HCT116 (cell line): ENCODE data around the gene IL3. TPM values are rescaled to one million over a fixed set of nuclear protein-coding genes. Genes with fewer than 3 reads are reported as not detected.

Experiments used
- ATAC-seq: fragments of 200-7000 bp; cut with Tn5 transposase; 2 replicates; pipeline ENCODE4 v1.9.1; 2020; ENCODE audit warnings: mild to moderate bottlenecking, moderate library complexity
- BruUV-seq: library from RNA; stranded (reverse); fragments of 400-500 nt; replicated peaks from 2 replicates; lab custom pipeline; 2021; lab: Mats Ljungman, UMichigan
- CTCF ChIA-PET: fragments of 300-600 bp; sonication (Branson Sonifier 250); formaldehyde crosslinking; loops from one replicate; lab custom pipeline; 2021; ENCODE audit warnings: antibody characterized with exemption; lab: Charles Lee
- POLR2A ChIA-PET: fragments of 300-600, 350-600 bp; sonication (Branson Sonifier 250); formaldehyde crosslinking; loops from one replicate; lab custom pipeline; 2021; ENCODE audit warnings: antibody characterized with exemption; lab: Charles Lee
- RAD21 ChIA-PET, 2 experiments: fragments of 300-600 bp; sonication (Branson Sonifier 250); formaldehyde crosslinking; loops; one replicate each; lab custom pipeline; 2023; ENCODE audit warnings: low total read pairs in 2 of 2; ENCODE audit not compliant: uncharacterized antibody in 2 of 2, unreplicated experiment in 2 of 2, low non-redundant PET in 1 of 2; lab: Charles Lee
- DNase-seq: peaks from one replicate; pipeline ENCODE4 v3.0.0-alpha.2; 2010; ENCODE audit warnings: low read depth, low spot score
- H2AFZ ChIP-seq: fragments of 200-600 bp; shearing (Covaris generic), sonication (generic); 2 replicates; pipeline ENCODE4 v1.6.1; 2017; ENCODE audit warnings: low read depth, mixed run types, mixed read lengths, antibody characterized with exemption, low read length; ENCODE audit not compliant: poor library complexity, severe bottlenecking
- H3K27ac ChIP-seq: 2 replicates; pipeline ENCODE4 v1.5.1; 2012; ENCODE audit warnings: low read depth, low read length
- H3K27me3 ChIP-seq: fragments of 200-600 bp; sonication (generic); 2 replicates; pipeline ENCODE4 v1.6.1; 2016; ENCODE audit warnings: mixed run types, low read length, mixed read lengths; ENCODE audit not compliant: insufficient read depth
- H3K36me3 ChIP-seq, 2 experiments: fragments of 200-500 bp in 1 of 2; fragments of 200-600 bp in 1 of 2; sonication (Bioruptor generic) in 1 of 2; sonication (generic) in 1 of 2; 2 replicates each; pipeline versions ENCODE4 v1.5.1 to v1.6.1; 2014 to 2016; ENCODE audit warnings: low read length in 2 of 2, inconsistent platforms in 1 of 2, mixed read lengths in 1 of 2, mixed run types in 1 of 2; ENCODE audit not compliant: insufficient read depth in 2 of 2, control insufficient read depth in 1 of 2
- H3K4me1 ChIP-seq, 2 experiments: fragments of 200-600 bp in 1 of 2; sonication (generic) in 1 of 2; 2 replicates each; pipeline versions ENCODE4 v1.5.1 to v1.6.1; 2012 to 2017; ENCODE audit warnings: low read length in 2 of 2, inconsistent platforms in 1 of 2, mild to moderate bottlenecking in 1 of 2, mixed read lengths in 1 of 2, mixed run types in 1 of 2, moderate library complexity in 1 of 2; ENCODE audit not compliant: insufficient read depth in 2 of 2, control insufficient read depth in 1 of 2
- H3K4me2 ChIP-seq: fragments of 200-600 bp; sonication (generic); 2 replicates; pipeline ENCODE4 v1.6.1; 2017; ENCODE audit warnings: mixed run types, low read length, mixed read lengths
- H3K4me3 ChIP-seq, 2 experiments: fragments of 200-600 bp in 1 of 2; sonication (generic) in 1 of 2; replicated peaks in 1 of 2; 2 replicates each; pipeline ENCODE4 v1.5.1; 2011 to 2016; ENCODE audit warnings: low read length in 2 of 2, control low read depth in 1 of 2, low read depth in 1 of 2, mild to moderate bottlenecking in 1 of 2, mixed read lengths in 1 of 2, mixed run types in 1 of 2
- H3K79me2 ChIP-seq: fragments of 200-600 bp; sonication (generic); 2 replicates; pipeline ENCODE4 v1.6.1; 2017; ENCODE audit warnings: mild to moderate bottlenecking, mixed run types, low read length, moderate library complexity, mixed read lengths; ENCODE audit not compliant: insufficient read depth
- H3K9ac ChIP-seq: fragments of 200-600 bp; sonication (generic); 2 replicates; pipeline ENCODE4 v1.6.1; 2016; ENCODE audit warnings: low read length, mixed read lengths
- H3K9me2 ChIP-seq: fragments of 200-600 bp; sonication (generic), shearing (Covaris generic); 2 replicates; pipeline ENCODE4 v1.6.1; 2017; ENCODE audit warnings: mixed run types, mild to moderate bottlenecking, moderate library complexity; ENCODE audit not compliant: insufficient read depth
- H3K9me3 ChIP-seq, 2 experiments: fragments of 200-500 bp in 1 of 2; fragments of 200-600 bp in 1 of 2; sonication (Bioruptor generic) in 1 of 2; sonication (generic) in 1 of 2; 2 replicates each; pipeline ENCODE4 v1.6.1; 2014 to 2017; ENCODE audit warnings: low read length in 2 of 2, mixed read lengths in 2 of 2, inconsistent platforms in 1 of 2, low read depth in 1 of 2, mild to moderate bottlenecking in 1 of 2, mixed run types in 1 of 2, moderate library complexity in 1 of 2; ENCODE audit not compliant: control insufficient read depth in 1 of 2, insufficient read depth in 1 of 2
- H4K20me1 ChIP-seq: fragments of 200-600 bp; sonication (generic), shearing (Covaris generic); 2 replicates; pipeline ENCODE4 v1.6.1; 2017; ENCODE audit warnings: mixed run types, mild to moderate bottlenecking, moderate library complexity; ENCODE audit not compliant: insufficient read depth
- CBX3 ChIP-seq: IDR thresholded peaks from 2 replicates; pipeline ENCODE4 v1.6.1; 2012; ENCODE audit warnings: low read depth
- CTCF ChIP-seq, 3 experiments: fragments of 200-600 bp in 1 of 3; sonication (generic) in 1 of 3; IDR thresholded peaks in 2 of 3; conservative IDR thresholded peaks in 1 of 3; 2 replicates each; pipeline ENCODE4 v1.5.1; 2012 to 2017; ENCODE audit warnings: low read depth in 2 of 3, low read length in 2 of 3, antibody characterized with exemption in 1 of 3, borderline replicate concordance in 1 of 3, control low read depth in 1 of 3, mild to moderate bottlenecking in 1 of 3, mixed read lengths in 1 of 3, mixed run types in 1 of 3, moderate library complexity in 1 of 3; ENCODE audit not compliant: insufficient read depth in 1 of 3
- EGR1 ChIP-seq: IDR thresholded peaks from 2 replicates; pipeline ENCODE4 v1.6.1; 2012; ENCODE audit warnings: low read depth
- ELF1 ChIP-seq: IDR thresholded peaks from 2 replicates; pipeline ENCODE4 v1.6.1; 2012; ENCODE audit warnings: low read depth, borderline replicate concordance
- EZH2phosphoT487 ChIP-seq: fragments of 200-600 bp; IDR thresholded peaks from 2 replicates; pipeline ENCODE4 v1.6.1; 2018; ENCODE audit warnings: antibody characterized with exemption, borderline replicate concordance
- RAD21 ChIP-seq: IDR thresholded peaks from 2 replicates; pipeline ENCODE4 v1.6.1; 2012; ENCODE audit warnings: low read depth, mild to moderate bottlenecking
- REST ChIP-seq: IDR thresholded peaks from 2 replicates; pipeline ENCODE4 v1.6.1; 2012; ENCODE audit warnings: low read depth
- SIN3A ChIP-seq: IDR thresholded peaks from 2 replicates; pipeline ENCODE4 v1.6.1; 2012; ENCODE audit warnings: low read depth
- SP1 ChIP-seq: IDR thresholded peaks from 2 replicates; pipeline ENCODE4 v1.6.1; 2012; ENCODE audit warnings: low read depth
- intact Hi-C: fragments of 100-400 bp; cut with micrococcal nuclease; formaldehyde crosslinking; loops from 2 replicates; pipeline ENCODE4 v1.10.0; 2022
- total RNA-seq: library from RNA; stranded (reverse); gene quantifications from one replicate; pipeline ENCODE4 v1.2.1, GENCODE V29; 2021; ENCODE audit not compliant: unreplicated experiment

The IL3 gene
- total RNA-seq, 1 experiment from 2014 or later: not detected

GRCh38 chr5:132082329-132083023, 22.0 kb downstream of the IL3 start:
- Histone ChIP-seq H3K4me2 (no peak overlapping the region), H3K9me2 (no peaks in the 10 kb centered on the region), H4K20me1 (no peaks in the 10 kb centered on the region), H3K27ac (no peak overlapping the region), H3K36me3 (no peaks in the 10 kb centered on the region), H3K4me3 (no peak overlapping the region), H3K9ac (no peak overlapping the region), H3K9me3 (no peaks in the 10 kb centered on the region), H3K4me1 (peaks cover 0 to 6% of the 10 kb centered on the region in 2 experiments; a peak in 1 of 4 replicates), H3K27me3 (no peaks in the 10 kb centered on the region), H3K79me2 (no peaks in the 10 kb centered on the region), H2AFZ (no peak overlapping the region)
- ChIA-PET RAD21 (no interaction called here), POLR2A (no interaction called here), CTCF (no interaction called here)
- no TSS peak for BruUV-seq
- TF ChIP-seq CTCF (IDR thresholded peaks at IDR 0.05 in 2 of 3, conservative IDR thresholded peaks at IDR 0.05 in 1 of 3; ENCODE audit: borderline replicate concordance in 1 of 3, insufficient read depth in 1 of 3, low read depth in 2 of 3, low read length in 2 of 3) (no peak), CBX3 (no peak), ELF1 (no peak), REST (no peak), EGR1 (no peak), SP1 (no peak), EZH2phosphoT487 (no peak), RAD21 (no peak), SIN3A (no peak)
- ATAC-seq (no peak), DNase-seq (no peak)
- intact Hi-C loops: no loop called here
